Activated naive CD4-positive, alpha-beta T cell treated with anti-CD3 and anti-CD28 coated beads, Interleukin-2, amount 50 U/mL, for 24 hours (primary cell): ENCODE measurements around the gene PTBP3.
"Not testable (repeated sequence)": the region's sequence is repeated elsewhere in the genome, so short reads cannot be mapped to it uniquely, and the experiment has no call there.

Experiments used
- H3K27ac Mint-ChIP-seq: one replicate; pipeline ENCODE4 v1.8.0; 2021; ENCODE audit warnings: mild to moderate bottlenecking, mixed read lengths
- H3K27me3 Mint-ChIP-seq: one replicate; pipeline ENCODE4 v1.8.0; 2021; ENCODE audit warnings: mixed read lengths
- H3K36me3 Mint-ChIP-seq: one replicate; pipeline ENCODE4 v1.8.0; 2021; ENCODE audit warnings: mixed read lengths
- H3K4me1 Mint-ChIP-seq: one replicate; pipeline ENCODE4 v1.8.0; 2021; ENCODE audit warnings: mixed read lengths
- H3K4me3 Mint-ChIP-seq: one replicate; pipeline ENCODE4 v1.8.0; 2021; ENCODE audit warnings: mild to moderate bottlenecking, mixed read lengths
- H3K9me3 Mint-ChIP-seq: one replicate; pipeline ENCODE4 v1.8.0; 2021; ENCODE audit warnings: mixed read lengths

PTBP3 gene

DNA sequence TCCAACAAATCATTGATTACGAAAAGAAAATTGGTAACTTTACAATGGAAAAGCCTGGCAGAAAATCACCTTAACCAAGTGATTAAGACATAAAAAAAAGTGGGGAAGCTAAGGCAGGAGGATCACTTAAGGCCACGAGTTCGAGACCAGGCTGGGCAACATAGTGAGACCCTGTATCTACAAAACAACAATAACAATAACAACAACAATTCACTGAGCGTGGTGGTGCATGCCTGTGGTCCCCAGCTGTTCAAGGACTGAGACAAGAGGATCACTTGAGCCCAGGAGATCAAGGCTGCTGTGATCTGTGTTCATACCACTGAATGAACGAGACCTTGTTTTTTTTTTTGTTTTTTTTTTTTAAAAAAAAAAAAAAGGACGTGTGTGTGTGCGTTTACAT, 21.3 kb downstream of the PTBP3 start:
- Mint-ChIP-seq H3K9me3 (no peaks in the 10 kb centered on the region), H3K36me3 (peaks cover 6% of the 10 kb centered on the region), H3K4me3 (no peak overlapping the region), H3K4me1 (peaks cover 72% of the 10 kb centered on the region), H3K27ac (peak overlapping the region; percentile 68), H3K27me3 (no peaks in the 10 kb centered on the region)

DNA sequence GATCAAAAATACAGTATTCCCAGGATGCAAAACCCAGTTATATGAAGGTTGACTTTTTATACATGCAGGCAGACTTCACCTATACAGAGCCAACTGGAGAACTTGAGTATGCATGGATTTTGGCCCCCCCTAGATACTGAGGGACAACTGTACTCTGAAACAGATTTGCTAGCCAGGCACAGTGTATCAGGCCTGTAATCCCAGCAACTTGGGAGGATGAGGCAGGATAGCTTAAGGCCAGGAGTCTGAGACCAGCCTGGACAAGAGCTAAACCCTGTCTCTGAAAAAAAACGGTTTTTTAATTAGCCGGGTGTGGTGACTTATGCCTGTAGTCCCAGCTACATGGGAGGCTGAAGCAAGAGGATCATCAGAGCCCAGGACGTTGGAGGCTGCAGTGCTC, 21.9 kb downstream of the PTBP3 start:
- no peaks in the 10 kb centered on the region for H3K27me3 Mint-ChIP-seq
- peaks cover 68% of the 10 kb centered on the region for H3K4me1 Mint-ChIP-seq
- H3K36me3 Mint-ChIP-seq, result peaks cover 6% of the 10 kb centered on the region
- no peaks in the 10 kb centered on the region for H3K9me3 Mint-ChIP-seq
- no peak overlapping the region for H3K4me3 Mint-ChIP-seq
- H3K27ac Mint-ChIP-seq, result no peak overlapping the region

DNA sequence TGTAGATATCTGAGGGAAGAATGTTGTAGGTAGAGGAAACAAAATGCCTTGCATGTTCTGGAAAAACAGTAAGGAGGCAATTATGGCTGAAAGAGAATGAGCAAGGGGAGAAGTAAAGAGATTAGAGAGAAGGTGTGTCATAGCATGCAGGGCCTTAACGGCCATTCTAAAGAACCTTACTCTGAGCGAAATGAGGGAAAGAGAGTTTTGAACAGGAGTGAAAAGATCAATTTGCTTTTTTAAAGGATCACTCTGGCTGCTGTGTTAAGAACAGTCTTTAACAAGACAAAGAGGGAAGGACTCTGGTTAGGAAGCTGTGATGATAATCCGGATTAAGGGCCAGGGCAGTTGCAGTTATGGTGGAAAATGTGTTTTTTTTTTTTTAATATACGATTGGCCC, 22.6 kb downstream of the PTBP3 start:
- Mint-ChIP-seq H3K27me3 (no peaks in the 10 kb centered on the region), H3K4me3 (no peak overlapping the region), H3K4me1 (peaks cover 61% of the 10 kb centered on the region), H3K9me3 (no peaks in the 10 kb centered on the region), H3K27ac (no peak overlapping the region), H3K36me3 (peaks cover 4% of the 10 kb centered on the region)

DNA sequence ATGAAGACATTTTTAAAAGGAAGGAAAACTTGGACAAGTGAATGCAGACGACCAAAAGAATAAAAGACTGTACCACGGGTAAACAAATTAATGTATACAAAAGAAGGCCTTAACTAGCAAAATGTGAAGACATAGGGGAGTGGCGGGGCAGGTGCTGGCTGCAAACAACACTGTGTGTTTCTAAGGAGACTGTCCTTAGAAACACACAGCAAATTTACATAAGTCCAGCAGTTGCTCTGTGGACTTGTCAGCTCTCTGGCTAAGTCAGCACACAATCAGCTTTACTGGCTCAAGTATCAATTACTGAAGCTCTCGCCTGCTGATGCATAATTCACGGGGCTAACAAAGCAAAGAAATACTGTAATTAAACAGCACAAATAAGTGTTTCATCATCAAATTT, 24.8 kb downstream of the PTBP3 start:
- Mint-ChIP-seq H3K36me3 (peaks cover 4% of the 10 kb centered on the region), H3K4me3 (no peak overlapping the region), H3K27me3 (no peaks in the 10 kb centered on the region), H3K27ac (no peak overlapping the region), H3K4me1 (peaks cover 52% of the 10 kb centered on the region), H3K9me3 (no peaks in the 10 kb centered on the region)

DNA sequence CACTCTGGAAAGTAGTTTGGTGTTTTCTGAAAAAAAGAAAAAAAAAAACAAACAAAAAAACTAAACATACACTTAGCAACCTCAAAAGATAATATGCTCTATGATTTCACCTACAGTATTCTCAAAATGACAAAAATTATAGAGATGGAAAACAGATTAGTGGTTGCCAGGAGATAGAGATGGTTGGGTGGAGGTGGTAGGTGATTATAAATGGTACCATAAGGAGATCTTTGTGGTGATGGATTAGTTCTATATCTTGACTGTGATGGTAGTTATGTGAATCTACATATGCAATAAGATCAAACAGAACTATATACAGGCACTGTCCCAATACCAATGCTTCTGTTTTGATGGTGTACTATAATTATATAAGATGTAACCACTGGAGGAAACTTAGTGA, 32.0 kb downstream of the PTBP3 start:
- peaks cover 9% of the 10 kb centered on the region for H3K36me3 Mint-ChIP-seq
- no peak overlapping the region for H3K4me3 Mint-ChIP-seq
- no peaks in the 10 kb centered on the region for H3K27me3 Mint-ChIP-seq
- H3K27ac Mint-ChIP-seq, result peak overlapping the region; percentile 1
- H3K4me1 Mint-ChIP-seq, result peaks cover 71% of the 10 kb centered on the region
- H3K9me3 Mint-ChIP-seq, result no peaks in the 10 kb centered on the region

DNA sequence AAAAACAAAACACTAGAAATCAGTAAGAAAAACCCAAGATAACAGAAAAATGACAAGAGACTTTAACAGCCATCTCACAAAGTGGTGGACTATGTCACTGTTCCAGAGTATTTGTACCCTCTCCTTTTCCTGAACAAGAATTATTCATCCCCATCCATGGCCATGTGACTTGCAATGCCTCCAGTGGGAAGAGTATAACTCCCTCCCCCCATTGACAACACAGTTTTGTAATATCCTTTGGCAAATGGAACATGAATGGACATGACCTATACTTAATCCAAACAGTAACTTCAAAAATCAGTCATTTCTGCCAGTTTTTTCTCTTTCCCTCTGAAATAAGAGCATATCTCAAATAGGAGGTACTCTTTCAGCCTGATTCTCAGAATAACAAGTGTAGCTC, 33.9 kb downstream of the PTBP3 start:
- H3K27me3 Mint-ChIP-seq, result no peaks in the 10 kb centered on the region
- H3K4me3 Mint-ChIP-seq, result no peak overlapping the region
- H3K9me3 Mint-ChIP-seq, result no peaks in the 10 kb centered on the region
- H3K4me1 Mint-ChIP-seq, result peaks cover 68% of the 10 kb centered on the region
- peaks cover 15% of the 10 kb centered on the region for H3K36me3 Mint-ChIP-seq
- no peak overlapping the region for H3K27ac Mint-ChIP-seq

DNA sequence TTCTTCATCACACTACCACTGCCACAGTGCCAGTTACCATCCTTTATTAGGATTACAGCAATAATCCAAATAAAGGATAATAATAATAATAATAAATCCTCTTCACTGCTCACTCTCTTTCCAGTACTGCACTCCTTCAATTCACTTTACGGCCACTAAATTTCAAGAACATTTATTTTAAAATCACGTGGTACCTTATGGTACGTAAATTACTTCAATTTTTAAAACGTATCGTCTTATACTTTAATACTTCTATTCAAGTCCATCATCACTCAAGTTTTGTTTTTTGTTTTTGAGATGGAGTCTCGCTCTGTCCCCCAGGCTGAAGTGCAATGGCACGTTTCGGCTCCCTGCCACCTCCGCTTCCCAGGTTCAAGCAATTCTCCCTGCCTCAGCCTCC, 36.5 kb downstream of the PTBP3 start:
- Mint-ChIP-seq H3K36me3 (peaks cover 24% of the 10 kb centered on the region), H3K4me1 (peaks cover 68% of the 10 kb centered on the region), H3K4me3 (no peak overlapping the region), H3K27me3 (no peaks in the 10 kb centered on the region), H3K9me3 (peaks cover 5% of the 10 kb centered on the region), H3K27ac (no peak overlapping the region)

DNA sequence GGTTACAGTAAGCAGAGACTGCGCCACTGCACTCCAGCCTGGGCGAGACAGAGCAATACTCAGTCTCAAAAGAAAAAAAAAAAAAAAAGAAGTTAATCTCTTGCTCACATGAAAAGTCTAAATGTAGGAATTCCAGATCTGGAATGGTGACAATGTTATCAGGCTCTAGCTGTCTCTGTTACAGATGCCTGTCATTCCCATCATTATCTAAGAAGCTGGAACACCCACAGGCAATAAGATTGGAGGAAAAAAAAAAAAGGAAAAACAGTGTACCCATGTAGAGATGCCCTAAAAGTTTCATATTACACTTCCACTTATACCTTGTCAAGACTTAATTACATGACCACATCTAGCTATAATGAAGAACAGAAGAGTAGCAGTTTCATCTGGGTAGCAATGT, 38.2 kb downstream of the PTBP3 start:
- Mint-ChIP-seq H3K27me3 (no peaks in the 10 kb centered on the region), H3K27ac (no peak overlapping the region), H3K4me1 (peaks cover 62% of the 10 kb centered on the region), H3K36me3 (peaks cover 31% of the 10 kb centered on the region), H3K9me3 (peaks cover 5% of the 10 kb centered on the region), H3K4me3 (no peak overlapping the region)

DNA sequence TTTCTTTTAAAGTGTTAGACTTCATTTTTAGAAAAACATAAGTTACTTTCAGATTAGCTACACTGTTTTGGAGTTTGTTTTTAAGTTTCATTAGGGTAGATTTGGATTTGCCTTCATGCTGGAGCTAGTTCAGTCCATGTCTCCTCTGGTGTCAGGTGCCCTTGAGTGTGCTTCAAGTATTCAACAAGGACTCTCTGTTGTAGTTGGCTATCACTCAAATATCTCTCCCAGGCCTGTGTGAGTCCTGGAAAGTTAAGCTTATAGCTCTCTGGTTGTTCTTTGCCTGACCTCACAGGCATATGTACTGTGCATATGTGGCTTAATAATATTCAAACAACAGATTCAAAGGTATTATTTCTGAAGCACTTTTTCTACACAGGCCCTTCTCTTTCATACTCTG, 45.4 kb downstream of the PTBP3 start:
- peaks cover 54% of the 10 kb centered on the region for H3K36me3 Mint-ChIP-seq
- no peak overlapping the region for H3K4me3 Mint-ChIP-seq
- no peaks in the 10 kb centered on the region for H3K27me3 Mint-ChIP-seq
- peaks cover 28% of the 10 kb centered on the region for H3K4me1 Mint-ChIP-seq
- peaks cover 13% of the 10 kb centered on the region for H3K9me3 Mint-ChIP-seq
- no peak overlapping the region for H3K27ac Mint-ChIP-seq

DNA sequence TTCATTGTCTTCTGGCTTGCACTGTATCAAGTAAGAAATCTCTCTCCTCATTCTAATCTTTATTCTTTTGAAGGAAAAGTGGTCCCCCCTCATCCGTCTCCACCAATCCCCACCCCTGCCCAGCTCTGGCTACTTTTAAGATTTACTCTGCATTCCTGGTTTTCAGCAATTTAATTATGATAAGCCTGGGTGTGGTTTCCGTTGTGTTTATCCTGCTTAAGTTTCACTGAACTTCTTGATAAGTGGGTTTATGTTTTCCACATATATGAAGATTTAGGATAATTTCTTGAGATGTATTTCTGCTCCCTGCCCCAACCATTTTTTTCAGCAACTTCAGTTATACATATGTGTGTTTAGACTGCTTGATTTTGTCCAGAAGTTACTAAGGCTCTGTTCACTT, 46.5 kb downstream of the PTBP3 start:
- Mint-ChIP-seq H3K36me3 (peaks cover 49% of the 10 kb centered on the region), H3K27ac (no peak overlapping the region), H3K4me1 (peaks cover 29% of the 10 kb centered on the region), H3K9me3 (peaks cover 8% of the 10 kb centered on the region), H3K4me3 (no peak overlapping the region), H3K27me3 (no peaks in the 10 kb centered on the region)

DNA sequence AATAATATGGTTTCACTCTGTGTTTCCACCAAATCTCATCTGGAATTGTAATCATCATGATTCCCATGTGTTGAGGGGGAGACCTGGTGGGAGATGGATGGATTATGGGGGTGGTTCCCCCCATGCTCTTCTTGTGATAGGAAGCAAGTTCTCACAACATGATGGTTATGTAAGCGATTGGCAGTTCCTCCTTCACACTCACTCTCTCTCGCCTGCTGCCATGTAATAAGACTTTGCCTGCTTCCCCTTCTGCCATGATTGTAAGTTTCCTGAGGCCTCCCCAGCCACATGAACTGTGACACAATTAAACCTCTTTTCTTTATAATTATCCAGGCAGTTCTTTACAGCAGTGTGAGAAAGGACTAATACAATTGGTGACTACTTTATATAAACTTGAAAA, 48.4 kb downstream of the PTBP3 start:
- Mint-ChIP-seq H3K9me3 (peaks cover 8% of the 10 kb centered on the region), H3K27me3 (no peaks in the 10 kb centered on the region), H3K27ac (no peak overlapping the region), H3K4me3 (no peak overlapping the region), H3K36me3 (peaks cover 47% of the 10 kb centered on the region), H3K4me1 (peaks cover 37% of the 10 kb centered on the region)

DNA sequence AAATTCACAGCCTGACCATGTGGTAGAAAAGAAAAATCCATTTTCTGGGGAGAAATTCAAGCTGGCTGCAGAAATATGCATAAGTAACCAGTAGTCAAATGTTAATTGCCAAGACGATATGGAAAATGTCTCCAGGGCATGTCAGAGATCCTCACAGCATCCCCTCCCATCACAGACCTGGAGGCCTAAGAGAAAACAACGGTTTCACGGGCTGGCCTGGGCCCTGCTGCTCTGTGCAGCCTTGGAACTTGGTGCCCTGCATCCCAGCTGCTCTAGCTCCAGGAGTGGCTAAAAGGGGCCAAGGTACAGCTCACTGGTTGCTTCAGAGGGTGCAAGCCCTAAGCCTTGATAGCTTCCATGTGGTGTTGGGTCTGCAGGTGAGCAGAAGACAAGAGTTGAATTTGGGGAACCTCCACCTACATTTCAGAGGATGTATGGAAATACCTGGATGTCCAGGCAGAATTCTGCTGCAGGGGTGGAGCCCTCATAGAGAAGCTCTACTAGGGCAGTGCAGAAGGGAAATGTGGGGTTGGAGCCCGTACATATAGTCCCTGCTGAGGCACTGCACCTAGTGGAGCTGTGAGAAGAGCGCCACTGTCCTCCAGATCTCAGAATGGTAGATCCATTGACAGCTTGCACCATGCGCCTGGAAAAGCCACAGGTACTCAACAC, 49.7 kb downstream of the PTBP3 start:
- H3K4me3 Mint-ChIP-seq, result no peak overlapping the region
- peaks cover 44% of the 10 kb centered on the region for H3K4me1 Mint-ChIP-seq
- no peaks in the 10 kb centered on the region for H3K27me3 Mint-ChIP-seq
- H3K9me3 Mint-ChIP-seq, result peaks cover 8% of the 10 kb centered on the region
- peaks cover 45% of the 10 kb centered on the region for H3K36me3 Mint-ChIP-seq
- H3K27ac Mint-ChIP-seq, result peak overlapping the region; percentile 62

DNA sequence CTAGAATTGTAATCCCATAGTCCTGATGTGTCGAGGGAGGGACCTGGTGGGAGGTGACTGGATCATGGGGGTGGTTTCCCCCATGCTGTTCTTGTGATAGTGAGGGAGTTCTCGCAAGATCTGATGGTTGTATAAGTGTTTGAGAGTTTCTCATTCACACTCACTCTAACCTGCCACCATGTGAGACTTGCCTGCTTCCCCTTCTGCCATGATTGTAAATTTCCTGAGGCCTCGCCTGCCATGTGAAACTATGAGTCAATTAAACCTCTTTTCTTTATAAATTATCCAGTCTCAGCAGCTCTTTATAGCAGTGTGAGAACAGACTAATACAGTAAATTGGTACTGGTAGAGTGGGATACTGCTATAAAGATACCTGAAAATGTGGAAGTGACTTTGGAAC, 50.6 kb downstream of the PTBP3 start:
- H3K9me3 Mint-ChIP-seq, H3K27me3 Mint-ChIP-seq, H3K27ac Mint-ChIP-seq, H3K4me3 Mint-ChIP-seq: not testable (repeated sequence)
- Mint-ChIP-seq H3K4me1 (peaks cover 48% of the 10 kb centered on the region), H3K36me3 (peaks cover 41% of the 10 kb centered on the region)

DNA sequence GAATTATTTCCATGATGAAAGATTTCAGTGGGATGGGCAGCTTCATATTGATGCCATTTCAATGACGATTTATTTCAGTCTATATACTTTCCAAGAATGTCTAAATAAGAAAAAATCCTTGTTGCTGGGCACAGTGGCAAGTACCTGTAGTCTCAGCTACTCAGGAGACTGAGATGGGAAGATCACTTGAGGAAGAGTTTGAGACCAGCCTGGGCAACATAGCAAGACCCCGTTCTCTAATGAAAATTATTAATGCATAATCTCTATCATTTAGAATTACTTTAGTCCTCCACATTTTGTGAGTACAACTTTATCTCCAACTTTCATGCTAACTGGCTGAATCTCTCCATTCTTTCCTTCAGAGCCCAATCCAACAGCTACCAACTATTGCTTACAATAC, 52.5 kb downstream of the PTBP3 start:
- Mint-ChIP-seq H3K36me3 (peaks cover 27% of the 10 kb centered on the region), H3K4me3 (no peak overlapping the region), H3K27me3 (no peaks in the 10 kb centered on the region), H3K4me1 (peaks cover 62% of the 10 kb centered on the region), H3K27ac (no peak overlapping the region), H3K9me3 (peaks cover 2% of the 10 kb centered on the region)

DNA sequence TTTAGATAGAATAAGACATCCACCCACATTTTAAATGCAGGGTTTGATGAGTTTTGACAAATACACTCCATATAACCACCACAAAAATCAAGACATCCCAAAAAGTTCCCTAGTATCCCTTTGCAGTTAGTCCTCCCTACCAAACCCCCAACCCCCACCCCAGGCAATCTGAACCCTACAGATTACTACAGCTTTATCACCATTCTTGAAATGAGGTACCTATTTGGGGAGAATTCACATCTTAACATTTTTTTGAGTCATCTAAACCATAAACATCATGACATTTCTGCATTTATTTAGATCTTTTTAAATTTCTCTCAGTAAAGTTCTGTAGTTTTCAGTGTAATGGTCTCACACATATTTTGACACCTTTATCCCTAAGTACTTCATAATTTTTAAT, 53.9 kb downstream of the PTBP3 start:
- H3K4me3 Mint-ChIP-seq, result no peak overlapping the region
- no peak overlapping the region for H3K27ac Mint-ChIP-seq
- H3K36me3 Mint-ChIP-seq, result peaks cover 25% of the 10 kb centered on the region
- no peaks in the 10 kb centered on the region for H3K27me3 Mint-ChIP-seq
- peaks cover 72% of the 10 kb centered on the region for H3K4me1 Mint-ChIP-seq
- H3K9me3 Mint-ChIP-seq, result no peaks in the 10 kb centered on the region

DNA sequence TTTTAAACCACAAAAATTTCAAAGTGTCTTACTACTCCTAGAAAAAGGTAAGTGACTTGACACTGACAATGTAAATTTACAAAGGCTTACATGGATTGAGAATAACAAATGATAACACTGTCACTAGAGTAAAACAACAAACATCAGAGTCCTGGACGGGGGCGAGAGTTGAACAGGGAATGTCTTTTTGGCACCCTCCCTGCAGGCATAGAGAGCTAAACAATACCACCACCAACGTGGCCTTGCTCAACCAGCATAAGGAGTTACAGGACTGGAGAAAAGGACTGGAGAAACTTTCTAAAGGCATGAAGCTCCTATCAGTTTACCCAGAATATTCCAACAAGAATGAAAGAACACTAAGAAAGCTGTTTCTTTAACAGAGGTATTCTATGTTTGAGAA, 55.3 kb downstream of the PTBP3 start:
- Mint-ChIP-seq H3K4me3 (no peak overlapping the region), H3K36me3 (peaks cover 18% of the 10 kb centered on the region), H3K9me3 (no peaks in the 10 kb centered on the region), H3K27ac (no peak overlapping the region), H3K27me3 (no peaks in the 10 kb centered on the region), H3K4me1 (peaks cover 82% of the 10 kb centered on the region)

DNA sequence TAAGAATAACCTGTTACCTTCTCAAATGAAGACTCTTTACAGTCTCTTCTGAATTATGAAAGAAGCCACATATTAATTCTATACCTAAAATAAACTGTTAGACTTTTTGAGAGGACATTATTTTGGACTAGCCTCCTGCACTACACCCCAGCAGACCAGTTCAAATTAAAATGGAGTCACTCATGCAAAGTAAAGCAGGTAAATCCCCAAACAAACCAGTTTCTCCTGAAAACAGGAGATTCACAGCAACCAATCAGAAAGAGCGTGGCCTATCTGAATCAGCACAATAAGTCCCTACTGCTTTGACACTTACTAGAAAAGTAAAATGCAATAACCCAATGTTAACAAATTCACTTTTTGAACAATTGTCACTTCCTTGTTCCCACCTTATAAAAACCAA, 58.8 kb downstream of the PTBP3 start:
- no peak overlapping the region for H3K27ac Mint-ChIP-seq
- H3K27me3 Mint-ChIP-seq, result no peaks in the 10 kb centered on the region
- no peaks in the 10 kb centered on the region for H3K9me3 Mint-ChIP-seq
- no peak overlapping the region for H3K4me3 Mint-ChIP-seq
- H3K36me3 Mint-ChIP-seq, result peaks cover 12% of the 10 kb centered on the region
- H3K4me1 Mint-ChIP-seq, result peaks cover 75% of the 10 kb centered on the region
